Spleen (tissue), 11 donors: ENCODE data around the gene PLB1. TPM values are rescaled to one million over a fixed set of nuclear protein-coding genes. Genes with fewer than 3 reads are reported as not detected.

Experiments used
- DNase-seq: peaks from one replicate; pipeline ENCODE4 v3.0.0-alpha.2; 2020
- H3K27ac ChIP-seq, 8 donors: fragments of 200-600 bp; sonication (generic) in 7 of 8; 1 replicate in 4 of 8; 2 replicates in 4 of 8; pipeline versions ENCODE4 v1.5.0 to v1.8.0; 2016 to 2021; ENCODE audit warnings: inconsistent platforms in 4 of 8, mild to moderate bottlenecking in 4 of 8, moderate library complexity in 1 of 8
- H3K27me3 ChIP-seq, 7 donors: fragments of 200-600 bp; sonication (generic) in 6 of 7; replicated peaks in 1 of 7; 1 replicate in 4 of 7; 2 replicates in 3 of 7; pipeline versions ENCODE4 v1.5.0 to v1.8.0; 2016 to 2021; ENCODE audit warnings: inconsistent platforms in 3 of 7, mild to moderate bottlenecking in 1 of 7
- H3K36me3 ChIP-seq, 6 donors: fragments of 200-600 bp; sonication (generic) in 5 of 6; 1 replicate in 4 of 6; 2 replicates in 2 of 6; pipeline versions ENCODE4 v1.5.0 to v1.8.0; 2016 to 2021; ENCODE audit warnings: inconsistent platforms in 2 of 6
- H3K4me1 ChIP-seq, 6 donors: fragments of 200-600 bp; sonication (generic) in 5 of 6; 1 replicate in 3 of 6; 2 replicates in 3 of 6; pipeline versions ENCODE4 v1.5.0 to v1.8.0; 2016 to 2021; ENCODE audit warnings: inconsistent platforms in 3 of 6
- H3K4me3 ChIP-seq, 8 donors: fragments of 200-600 bp; sonication (generic) in 7 of 8; 1 replicate in 4 of 8; 2 replicates in 4 of 8; pipeline versions ENCODE4 v1.5.0 to v1.8.0; 2016 to 2021; ENCODE audit warnings: inconsistent platforms in 4 of 8, mild to moderate bottlenecking in 4 of 8, moderate library complexity in 2 of 8
- H3K9me3 ChIP-seq, 8 donors: fragments of 200-600 bp; sonication (generic) in 7 of 8; 1 replicate in 4 of 8; 2 replicates in 4 of 8; pipeline versions ENCODE4 v1.5.0 to v1.8.0; 2016 to 2021; ENCODE audit warnings: inconsistent platforms in 4 of 8
- POLR2A ChIP-seq, 3 donors: fragments of 450-650 bp; IDR thresholded peaks; one replicate each; pipeline ENCODE4 v1.5.1; 2017; ENCODE audit warnings: antibody characterized with exemption in 3 of 3, mild to moderate bottlenecking in 1 of 3
- POLR2AphosphoS5 ChIP-seq, 3 donors: sonication (generic); formaldehyde crosslinking; IDR thresholded peaks; one replicate each; pipeline ENCODE4 v1.5.1; 2017; ENCODE audit warnings: antibody characterized with exemption in 3 of 3
- WGBS, 5 donors: extraction: QIAGEN DNeasy Blood & Tissue Kit in 3 of 5; methylation state at CpG; one replicate each; pipeline versions ENCODE4 v1.1.5 to v1.1.7; 2013 to 2018; 5-methylcytosine and 5-hydroxymethylcytosine counted together
- intact Hi-C: fragments of 100-400 bp; cut with DNase I; formaldehyde crosslinking; loops from one replicate; pipeline ENCODE4 v1.15.0; 2023; ENCODE audit warnings: low total_unique reads
- polyA plus RNA-seq, 3 donors: library from polyadenylated mRNA; stranded (reverse); fragments of 200-250 nt; gene quantifications; one replicate each; pipeline ENCODE4 v1.2.1, GENCODE V29; 2013
- total RNA-seq, 7 donors: library from RNA; depleted of rRNA in 3 of 7; stranded (reverse); fragments of >200 nt in 3 of 7; fragmentation: NEBNext Ultra II Directional in 4 of 7; extraction: Animal tissue kit (Norgen Biotek cat#: 25700) in 4 of 7; gene quantifications; one replicate each; pipeline versions ENCODE4 v1.1.0 to v1.2.1, GENCODE V29; 2016 to 2021
- TF ChIP-seq, protein P1 (sequence below), 11 experiments: fragments of 200-600 bp in 7 of 11; fragments of 450-650 bp in 4 of 11; sonication (generic) in 4 of 11; IDR thresholded peaks in 8 of 11; conservative IDR thresholded peaks in 3 of 11; 1 replicate in 7 of 11; 2 replicates in 4 of 11; pipeline versions ENCODE4 v1.4.0 to v1.8.0; 2016 to 2021; ENCODE audit warnings: antibody characterized with exemption in 11 of 11, inconsistent platforms in 4 of 11, mild to moderate bottlenecking in 1 of 11
- donor health status: healthy with polysubstance abuse.
- donor health status: DM: no; HTN: no; CAD: no; lungs with moderate emphysema.
- donor health status: DM: no; HTN: no; CAD: no.
- donor health status: Bipolar disorder and iron deficiency.
- donor health status: healthy.
- donor health status: DM: no; HTN: no; CAD: no.
- donor health status: DM: yes; HTN: yes; CAD: no.

The PLB1 gene
- total and polyA plus RNA-seq, 10 donors = 3.8 to 45.7 (median 13.9) TPM

DNA sequence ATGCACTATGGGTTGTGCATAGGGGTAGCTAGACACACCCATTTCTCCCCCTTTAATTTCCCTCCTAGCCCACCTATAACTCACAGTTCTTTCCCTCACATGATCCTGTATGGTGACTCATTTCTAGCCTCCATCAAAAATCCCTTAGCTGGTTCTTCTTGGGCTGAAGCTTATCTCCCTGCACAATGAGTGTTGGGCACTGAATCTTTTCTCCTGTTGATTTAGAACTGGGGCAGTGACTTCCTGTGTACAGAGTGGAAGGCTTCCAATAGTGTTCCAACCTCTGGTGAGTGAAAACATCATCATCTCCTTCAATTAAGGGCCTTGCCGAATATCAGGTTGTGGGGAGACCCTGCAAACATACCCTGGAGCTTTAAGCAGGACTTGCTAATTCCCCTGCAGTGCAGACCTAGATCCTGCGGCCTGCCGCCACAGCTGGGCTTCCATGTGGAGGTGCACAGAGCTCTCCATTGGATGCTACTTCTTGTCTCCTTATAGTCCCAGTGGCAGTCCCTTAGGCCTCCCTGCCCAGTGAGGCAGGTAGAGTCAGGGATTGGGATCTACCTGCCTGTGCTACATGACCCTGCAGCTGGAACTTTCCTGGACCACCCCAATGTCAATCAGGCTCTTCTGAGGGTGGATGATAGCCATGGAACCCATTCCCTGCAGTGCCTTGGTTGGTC, 121.8 kb downstream of the PLB1 start:
- no peaks in the 10 kb centered on the region for H3K27me3 ChIP-seq
- TF ChIP-seq, protein P1, sequence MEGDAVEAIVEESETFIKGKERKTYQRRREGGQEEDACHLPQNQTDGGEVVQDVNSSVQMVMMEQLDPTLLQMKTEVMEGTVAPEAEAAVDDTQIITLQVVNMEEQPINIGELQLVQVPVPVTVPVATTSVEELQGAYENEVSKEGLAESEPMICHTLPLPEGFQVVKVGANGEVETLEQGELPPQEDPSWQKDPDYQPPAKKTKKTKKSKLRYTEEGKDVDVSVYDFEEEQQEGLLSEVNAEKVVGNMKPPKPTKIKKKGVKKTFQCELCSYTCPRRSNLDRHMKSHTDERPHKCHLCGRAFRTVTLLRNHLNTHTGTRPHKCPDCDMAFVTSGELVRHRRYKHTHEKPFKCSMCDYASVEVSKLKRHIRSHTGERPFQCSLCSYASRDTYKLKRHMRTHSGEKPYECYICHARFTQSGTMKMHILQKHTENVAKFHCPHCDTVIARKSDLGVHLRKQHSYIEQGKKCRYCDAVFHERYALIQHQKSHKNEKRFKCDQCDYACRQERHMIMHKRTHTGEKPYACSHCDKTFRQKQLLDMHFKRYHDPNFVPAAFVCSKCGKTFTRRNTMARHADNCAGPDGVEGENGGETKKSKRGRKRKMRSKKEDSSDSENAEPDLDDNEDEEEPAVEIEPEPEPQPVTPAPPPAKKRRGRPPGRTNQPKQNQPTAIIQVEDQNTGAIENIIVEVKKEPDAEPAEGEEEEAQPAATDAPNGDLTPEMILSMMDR (IDR thresholded peaks at IDR 0.05 in 8 of 11, conservative IDR thresholded peaks at IDR 0.05 in 3 of 11) = no peak
- no peak for TF ChIP-seq POLR2AphosphoS5 (IDR thresholded peaks at IDR 0.05)
- TF ChIP-seq POLR2A (IDR thresholded peaks at IDR 0.05) = no peak
- 85 to 97% (median 87%) methylated on average over 3 of the region's 3 CpGs for WGBS, 5 donors
- H3K36me3 ChIP-seq = peaks cover 0 to 37% (median 0%) of the 10 kb centered on the region in 6 donors
- peaks cover 6 to 31% (median 27%) of the 10 kb centered on the region in 6 donors for H3K4me1 ChIP-seq
- H3K9me3 ChIP-seq = no peaks in the 10 kb centered on the region
- DNase-seq = peak; percentile 60
- H3K4me3 ChIP-seq = no peak overlapping the region
- intact Hi-C loops = no loop called here
- no peak overlapping the region for H3K27ac ChIP-seq

DNA sequence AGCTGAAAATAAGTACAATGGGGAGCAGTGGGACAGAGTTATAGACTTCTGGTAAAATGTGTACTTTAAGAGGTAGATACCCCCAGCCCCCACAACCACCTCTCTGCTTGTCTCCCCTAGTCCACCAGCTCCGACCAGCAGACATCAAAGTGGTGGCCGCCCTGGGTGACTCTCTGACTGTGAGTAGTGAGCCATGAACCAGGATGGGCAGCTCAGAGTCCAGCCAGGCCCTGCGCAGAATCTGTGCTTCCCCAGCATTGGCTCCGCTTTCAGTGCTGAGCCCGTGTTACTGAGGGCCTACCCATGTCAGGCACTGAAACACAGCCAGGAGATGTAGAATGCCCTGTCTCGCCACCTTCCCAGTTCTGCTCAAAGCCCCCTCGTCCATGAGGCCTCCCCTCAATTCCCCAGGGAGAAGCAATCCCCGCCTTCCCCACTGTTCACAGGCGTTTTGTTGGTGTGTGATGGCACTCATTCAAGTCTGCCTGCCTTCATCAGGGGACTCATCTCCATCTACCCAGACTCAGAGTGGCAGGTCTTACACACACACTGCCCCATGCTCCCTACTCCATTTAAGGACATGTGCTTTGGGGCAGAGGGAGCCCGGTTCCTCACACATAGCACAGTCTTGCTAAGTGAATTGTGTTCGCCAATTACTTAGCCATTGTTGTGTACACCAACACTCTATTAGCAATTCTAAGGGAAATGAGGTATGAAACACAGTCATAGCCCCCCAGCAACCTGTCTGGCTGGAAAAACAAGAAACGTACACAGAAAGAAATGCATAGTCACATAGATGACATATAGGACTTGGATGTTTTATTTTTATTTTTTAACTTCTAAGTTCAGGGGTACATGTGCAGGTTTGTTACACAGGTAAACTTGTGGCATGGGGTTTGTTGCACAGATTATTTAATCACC, 122.6 kb downstream of the PLB1 start:
- Histone ChIP-seq H3K27ac (peak overlapping the region in 1 of 8 donors; percentile 94), H3K36me3 (peaks cover 0 to 37% (median 0%) of the 10 kb centered on the region in 6 donors), H3K4me1 (peaks cover 6 to 40% (median 28%) of the 10 kb centered on the region in 6 donors), H3K27me3 (no peaks in the 10 kb centered on the region), H3K4me3 (no peak overlapping the region), H3K9me3 (no peaks in the 10 kb centered on the region)
- 84 to 97% (median 91%) methylated on average over 9 to 12 of the region's 12 CpGs for WGBS, 5 donors
- TF ChIP-seq, protein P1 (IDR thresholded peaks at IDR 0.05 in 8 of 11, conservative IDR thresholded peaks at IDR 0.05 in 3 of 11) = no peak
- TF ChIP-seq POLR2A (IDR thresholded peaks at IDR 0.05) (no peak), POLR2AphosphoS5 (IDR thresholded peaks at IDR 0.05) (no peak)
- peak; percentile 60 for DNase-seq
- intact Hi-C loops = no loop called here

DNA sequence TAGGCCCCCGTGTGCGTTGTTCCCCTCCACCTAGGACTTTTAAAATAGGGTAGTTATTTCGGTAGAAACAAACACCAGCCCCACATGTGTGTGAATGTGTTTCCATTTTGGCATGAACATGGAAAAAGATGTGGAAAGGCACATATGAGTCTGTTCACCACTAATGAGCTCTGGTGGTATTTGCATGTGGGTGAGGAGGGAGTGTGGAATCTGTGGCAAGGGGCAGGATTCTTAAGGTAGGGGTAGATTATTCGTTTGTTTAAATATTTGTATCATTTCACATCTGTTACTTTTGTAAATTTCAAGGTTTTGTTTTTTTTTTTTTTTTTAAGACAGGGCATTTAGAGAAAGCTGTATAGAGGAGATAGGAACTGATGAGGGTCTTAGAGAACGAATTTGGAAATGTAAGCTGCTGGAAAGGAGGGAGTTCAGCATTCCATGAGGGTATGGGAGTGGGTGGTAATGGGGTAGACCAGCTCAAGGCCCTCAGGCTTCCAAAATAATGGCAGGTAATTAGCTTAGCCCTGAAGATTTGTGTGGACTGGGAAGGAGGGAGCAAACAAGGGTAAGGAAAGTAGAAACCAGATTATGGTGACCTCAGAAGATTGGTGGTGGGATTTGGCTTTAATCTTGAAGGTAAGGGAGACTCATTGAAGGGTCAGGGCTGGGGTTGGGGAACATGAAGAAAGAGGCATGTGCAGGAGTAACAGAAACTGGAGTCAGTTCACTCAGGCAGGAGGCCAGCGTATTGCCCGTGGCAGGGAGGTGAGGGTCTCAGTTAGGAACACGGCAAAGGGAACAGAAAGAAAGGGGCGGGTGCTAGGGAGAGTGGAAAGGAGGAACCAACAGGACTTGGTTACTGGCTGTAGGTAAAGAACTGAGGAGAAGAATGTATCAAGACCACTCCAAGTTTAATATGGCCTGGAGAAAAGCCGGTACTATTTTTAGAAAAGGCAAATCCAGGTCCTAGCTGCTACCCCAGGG, 123.6 kb downstream of the PLB1 start:
- Histone ChIP-seq H3K27me3 (no peaks in the 10 kb centered on the region), H3K4me3 (no peak overlapping the region), H3K27ac (peak overlapping the region in 4 of 8 donors; percentile 82 to 94 (median 88)), H3K9me3 (no peaks in the 10 kb centered on the region), H3K36me3 (peaks cover 0 to 29% (median 0%) of the 10 kb centered on the region in 6 donors), H3K4me1 (peaks cover 9 to 50% (median 34%) of the 10 kb centered on the region in 6 donors)
- TF ChIP-seq POLR2AphosphoS5 (IDR thresholded peaks at IDR 0.05) = no peak
- no peak for TF ChIP-seq POLR2A (IDR thresholded peaks at IDR 0.05)
- TF ChIP-seq, protein P1 (IDR thresholded peaks at IDR 0.05 in 8 of 11, conservative IDR thresholded peaks at IDR 0.05 in 3 of 11) = no peak
- intact Hi-C loops = no loop called here
- 68 to 81% (median 79%) methylated on average over 10 of the region's 10 CpGs for WGBS, 5 donors
- peak; percentile 51 for DNase-seq
